HCT116 (cell line): ENCODE results near the gene SLC30A7. TPM values are rescaled to one million over a fixed set of nuclear protein-coding genes. Genes with fewer than 3 reads are reported as not detected.

Experiments used
- ATAC-seq: fragments of 200-7000 bp; cut with Tn5 transposase; 2 replicates; pipeline ENCODE4 v1.9.1; 2020; ENCODE audit warnings: mild to moderate bottlenecking, moderate library complexity
- BruUV-seq: library from RNA; stranded (reverse); fragments of 400-500 nt; replicated peaks from 2 replicates; lab custom pipeline; 2021; lab: Mats Ljungman, UMichigan
- CTCF ChIA-PET: fragments of 300-600 bp; sonication (Branson Sonifier 250); formaldehyde crosslinking; loops from one replicate; lab custom pipeline; 2021; ENCODE audit warnings: antibody characterized with exemption; lab: Charles Lee
- POLR2A ChIA-PET: fragments of 300-600, 350-600 bp; sonication (Branson Sonifier 250); formaldehyde crosslinking; loops from one replicate; lab custom pipeline; 2021; ENCODE audit warnings: antibody characterized with exemption; lab: Charles Lee
- RAD21 ChIA-PET, 2 experiments: fragments of 300-600 bp; sonication (Branson Sonifier 250); formaldehyde crosslinking; loops; one replicate each; lab custom pipeline; 2023; ENCODE audit warnings: low total read pairs in 2 of 2; ENCODE audit not compliant: uncharacterized antibody in 2 of 2, unreplicated experiment in 2 of 2, low non-redundant PET in 1 of 2; lab: Charles Lee
- DNase-seq: peaks from one replicate; pipeline ENCODE4 v3.0.0-alpha.2; 2010; ENCODE audit warnings: low read depth, low spot score
- H2AFZ ChIP-seq: fragments of 200-600 bp; shearing (Covaris generic), sonication (generic); 2 replicates; pipeline ENCODE4 v1.6.1; 2017; ENCODE audit warnings: low read depth, mixed run types, mixed read lengths, antibody characterized with exemption, low read length; ENCODE audit not compliant: poor library complexity, severe bottlenecking
- H3K27ac ChIP-seq: 2 replicates; pipeline ENCODE4 v1.5.1; 2012; ENCODE audit warnings: low read depth, low read length
- H3K27me3 ChIP-seq: fragments of 200-600 bp; sonication (generic); 2 replicates; pipeline ENCODE4 v1.6.1; 2016; ENCODE audit warnings: mixed run types, low read length, mixed read lengths; ENCODE audit not compliant: insufficient read depth
- H3K36me3 ChIP-seq, 2 experiments: fragments of 200-500 bp in 1 of 2; fragments of 200-600 bp in 1 of 2; sonication (Bioruptor generic) in 1 of 2; sonication (generic) in 1 of 2; 2 replicates each; pipeline versions ENCODE4 v1.5.1 to v1.6.1; 2014 to 2016; ENCODE audit warnings: low read length in 2 of 2, inconsistent platforms in 1 of 2, mixed read lengths in 1 of 2, mixed run types in 1 of 2; ENCODE audit not compliant: insufficient read depth in 2 of 2, control insufficient read depth in 1 of 2
- H3K4me1 ChIP-seq, 2 experiments: fragments of 200-600 bp in 1 of 2; sonication (generic) in 1 of 2; 2 replicates each; pipeline versions ENCODE4 v1.5.1 to v1.6.1; 2012 to 2017; ENCODE audit warnings: low read length in 2 of 2, inconsistent platforms in 1 of 2, mild to moderate bottlenecking in 1 of 2, mixed read lengths in 1 of 2, mixed run types in 1 of 2, moderate library complexity in 1 of 2; ENCODE audit not compliant: insufficient read depth in 2 of 2, control insufficient read depth in 1 of 2
- H3K4me2 ChIP-seq: fragments of 200-600 bp; sonication (generic); 2 replicates; pipeline ENCODE4 v1.6.1; 2017; ENCODE audit warnings: mixed run types, low read length, mixed read lengths
- H3K4me3 ChIP-seq, 2 experiments: fragments of 200-600 bp in 1 of 2; sonication (generic) in 1 of 2; replicated peaks in 1 of 2; 2 replicates each; pipeline ENCODE4 v1.5.1; 2011 to 2016; ENCODE audit warnings: low read length in 2 of 2, control low read depth in 1 of 2, low read depth in 1 of 2, mild to moderate bottlenecking in 1 of 2, mixed read lengths in 1 of 2, mixed run types in 1 of 2
- H3K79me2 ChIP-seq: fragments of 200-600 bp; sonication (generic); 2 replicates; pipeline ENCODE4 v1.6.1; 2017; ENCODE audit warnings: mild to moderate bottlenecking, mixed run types, low read length, moderate library complexity, mixed read lengths; ENCODE audit not compliant: insufficient read depth
- H3K9ac ChIP-seq: fragments of 200-600 bp; sonication (generic); 2 replicates; pipeline ENCODE4 v1.6.1; 2016; ENCODE audit warnings: low read length, mixed read lengths
- H3K9me2 ChIP-seq: fragments of 200-600 bp; sonication (generic), shearing (Covaris generic); 2 replicates; pipeline ENCODE4 v1.6.1; 2017; ENCODE audit warnings: mixed run types, mild to moderate bottlenecking, moderate library complexity; ENCODE audit not compliant: insufficient read depth
- H3K9me3 ChIP-seq, 2 experiments: fragments of 200-500 bp in 1 of 2; fragments of 200-600 bp in 1 of 2; sonication (Bioruptor generic) in 1 of 2; sonication (generic) in 1 of 2; 2 replicates each; pipeline ENCODE4 v1.6.1; 2014 to 2017; ENCODE audit warnings: low read length in 2 of 2, mixed read lengths in 2 of 2, inconsistent platforms in 1 of 2, low read depth in 1 of 2, mild to moderate bottlenecking in 1 of 2, mixed run types in 1 of 2, moderate library complexity in 1 of 2; ENCODE audit not compliant: control insufficient read depth in 1 of 2, insufficient read depth in 1 of 2
- H4K20me1 ChIP-seq: fragments of 200-600 bp; sonication (generic), shearing (Covaris generic); 2 replicates; pipeline ENCODE4 v1.6.1; 2017; ENCODE audit warnings: mixed run types, mild to moderate bottlenecking, moderate library complexity; ENCODE audit not compliant: insufficient read depth
- CEBPB ChIP-seq: IDR thresholded peaks from 2 replicates; pipeline ENCODE4 v1.6.1; 2012; ENCODE audit warnings: low read depth
- ELF1 ChIP-seq: IDR thresholded peaks from 2 replicates; pipeline ENCODE4 v1.6.1; 2012; ENCODE audit warnings: low read depth, borderline replicate concordance
- EZH2 ChIP-seq: fragments of 200-600 bp; sonication (generic); IDR thresholded peaks from 2 replicates; pipeline ENCODE4 v1.6.1; 2017; ENCODE audit warnings: antibody characterized with exemption, mixed run types
- EZH2phosphoT487 ChIP-seq: fragments of 200-600 bp; IDR thresholded peaks from 2 replicates; pipeline ENCODE4 v1.6.1; 2018; ENCODE audit warnings: antibody characterized with exemption, borderline replicate concordance
- FOSL1 ChIP-seq: IDR thresholded peaks from 2 replicates; pipeline ENCODE4 v1.6.1; 2012; ENCODE audit warnings: low read depth
- JUND ChIP-seq: IDR thresholded peaks from 2 replicates; pipeline ENCODE4 v1.6.1; 2012
- POLR2A ChIP-seq: IDR thresholded peaks from 2 replicates; pipeline ENCODE4 v1.7.0; 2011; ENCODE audit warnings: borderline replicate concordance; ENCODE audit not compliant: insufficient read depth, insufficient read length; ENCODE audit errors: extremely low read depth
- SP1 ChIP-seq: IDR thresholded peaks from 2 replicates; pipeline ENCODE4 v1.6.1; 2012; ENCODE audit warnings: low read depth
- SRF ChIP-seq: IDR thresholded peaks from 2 replicates; pipeline ENCODE4 v1.6.1; 2012; ENCODE audit warnings: low read depth
- ZFX ChIP-seq: fragments of 450-650 bp; IDR thresholded peaks from 2 replicates; pipeline ENCODE4 v1.6.1; 2017
- intact Hi-C: fragments of 100-400 bp; cut with micrococcal nuclease; formaldehyde crosslinking; loops from 2 replicates; pipeline ENCODE4 v1.10.0; 2022
- total RNA-seq: library from RNA; stranded (reverse); gene quantifications from one replicate; pipeline ENCODE4 v1.2.1, GENCODE V29; 2021; ENCODE audit not compliant: unreplicated experiment
- TF ChIP-seq, protein P1 (sequence below): IDR thresholded peaks from 2 replicates; pipeline ENCODE4 v1.6.1; 2012; ENCODE audit warnings: low read depth
- TF ChIP-seq, protein P2 (sequence below): IDR thresholded peaks from 2 replicates; pipeline ENCODE4 v1.6.1; 2012

The SLC30A7 gene
- total RNA-seq, 1 experiment from 2014 or later: 23.3 TPM

DNA sequence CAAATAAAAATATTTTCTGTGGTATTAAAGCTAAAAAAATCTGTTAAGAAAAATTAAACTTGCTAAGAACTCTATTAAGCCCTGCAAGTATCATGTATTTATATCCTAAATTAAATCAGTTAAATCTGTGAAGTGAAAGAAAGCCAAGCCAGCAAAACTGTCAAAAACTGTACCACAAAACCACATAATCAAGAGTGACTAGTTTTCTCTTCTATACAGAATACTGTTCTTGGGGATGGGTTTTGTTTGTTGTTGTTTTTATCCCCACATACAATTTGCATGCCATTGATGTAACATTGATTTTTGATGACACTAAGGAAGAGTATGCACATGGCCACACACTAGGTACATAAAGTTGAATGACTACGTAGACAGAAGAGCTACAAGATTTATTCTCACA is 109.3 kb downstream of the SLC30A7 start:
- no peak for DNase-seq
- RAD21 ChIA-PET: no interaction called here
- Histone ChIP-seq H3K4me1 (peaks cover 0 to 9% of the 10 kb centered on the region in 2 experiments; a peak in 1 of 4 replicates), H3K4me2 (no peak overlapping the region), H3K27me3 (no peaks in the 10 kb centered on the region), H3K9ac (no peak overlapping the region), H3K9me3 (no peaks in the 10 kb centered on the region)
- POLR2A ChIA-PET: no interaction called here
- CTCF ChIA-PET: no interaction called here
- no peak for ATAC-seq
- no TSS peak for BruUV-seq
- TF ChIP-seq POLR2A: no peak
- TF ChIP-seq, all 23 proteins: peak for 0
- intact Hi-C loops: no loop called here
- H3K27ac ChIP-seq: no peak overlapping the region
- H2AFZ ChIP-seq: no peak overlapping the region
- peaks cover 4 to 16% of the 10 kb centered on the region in 2 experiments; a peak in 2 of 4 replicates for H3K36me3 ChIP-seq
- no peak overlapping the region for H3K4me3 ChIP-seq
- no peaks in the 10 kb centered on the region for H3K79me2 ChIP-seq
- no peaks in the 10 kb centered on the region for H3K9me2 ChIP-seq
- no peaks in the 10 kb centered on the region for H4K20me1 ChIP-seq

DNA sequence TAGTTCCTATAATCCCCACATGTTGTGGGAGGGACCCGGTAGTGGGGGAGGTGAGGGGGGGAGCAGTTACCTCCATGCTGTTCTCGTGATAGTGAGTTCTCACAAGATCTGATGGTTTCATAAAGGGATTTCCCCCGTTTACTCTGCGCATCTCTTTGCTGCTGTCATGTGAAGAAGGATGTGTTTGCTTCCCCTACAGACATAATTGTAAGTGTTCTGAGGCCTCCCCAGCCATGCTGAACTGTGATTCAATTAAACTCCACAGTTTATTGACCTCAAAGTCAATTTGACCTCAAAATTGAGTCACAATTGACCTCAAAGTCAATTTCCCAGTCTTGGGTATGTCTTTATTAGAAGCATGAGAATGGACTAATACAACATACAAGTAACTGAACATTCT is 110.0 kb downstream of the SLC30A7 start:
- Histone ChIP-seq H3K4me1 (peaks cover 0 to 9% of the 10 kb centered on the region in 2 experiments; a peak in 1 of 4 replicates), H2AFZ (no peak overlapping the region), H3K9me2 (no peaks in the 10 kb centered on the region), H3K27ac (no peak overlapping the region), H3K27me3 (no peaks in the 10 kb centered on the region), H3K9me3 (no peaks in the 10 kb centered on the region), H3K9ac (no peak overlapping the region), H3K4me2 (no peak overlapping the region), H4K20me1 (no peaks in the 10 kb centered on the region), H3K79me2 (no peaks in the 10 kb centered on the region), H3K4me3 (no peak overlapping the region), H3K36me3 (peaks cover under 1 to 11% of the 10 kb centered on the region in 2 experiments; a peak in 2 of 4 replicates)
- BruUV-seq: no TSS peak
- intact Hi-C loops: no loop called here
- DNase-seq (no peak), ATAC-seq (no peak)
- TF ChIP-seq EZH2 (no peak), SRF (no peak), FOSL1 (no peak), SP1 (no peak), CEBPB (no peak), ELF1 (no peak), JUND (no peak), EZH2phosphoT487 (no peak), ZFX (no peak)
- TF ChIP-seq, protein P1, sequence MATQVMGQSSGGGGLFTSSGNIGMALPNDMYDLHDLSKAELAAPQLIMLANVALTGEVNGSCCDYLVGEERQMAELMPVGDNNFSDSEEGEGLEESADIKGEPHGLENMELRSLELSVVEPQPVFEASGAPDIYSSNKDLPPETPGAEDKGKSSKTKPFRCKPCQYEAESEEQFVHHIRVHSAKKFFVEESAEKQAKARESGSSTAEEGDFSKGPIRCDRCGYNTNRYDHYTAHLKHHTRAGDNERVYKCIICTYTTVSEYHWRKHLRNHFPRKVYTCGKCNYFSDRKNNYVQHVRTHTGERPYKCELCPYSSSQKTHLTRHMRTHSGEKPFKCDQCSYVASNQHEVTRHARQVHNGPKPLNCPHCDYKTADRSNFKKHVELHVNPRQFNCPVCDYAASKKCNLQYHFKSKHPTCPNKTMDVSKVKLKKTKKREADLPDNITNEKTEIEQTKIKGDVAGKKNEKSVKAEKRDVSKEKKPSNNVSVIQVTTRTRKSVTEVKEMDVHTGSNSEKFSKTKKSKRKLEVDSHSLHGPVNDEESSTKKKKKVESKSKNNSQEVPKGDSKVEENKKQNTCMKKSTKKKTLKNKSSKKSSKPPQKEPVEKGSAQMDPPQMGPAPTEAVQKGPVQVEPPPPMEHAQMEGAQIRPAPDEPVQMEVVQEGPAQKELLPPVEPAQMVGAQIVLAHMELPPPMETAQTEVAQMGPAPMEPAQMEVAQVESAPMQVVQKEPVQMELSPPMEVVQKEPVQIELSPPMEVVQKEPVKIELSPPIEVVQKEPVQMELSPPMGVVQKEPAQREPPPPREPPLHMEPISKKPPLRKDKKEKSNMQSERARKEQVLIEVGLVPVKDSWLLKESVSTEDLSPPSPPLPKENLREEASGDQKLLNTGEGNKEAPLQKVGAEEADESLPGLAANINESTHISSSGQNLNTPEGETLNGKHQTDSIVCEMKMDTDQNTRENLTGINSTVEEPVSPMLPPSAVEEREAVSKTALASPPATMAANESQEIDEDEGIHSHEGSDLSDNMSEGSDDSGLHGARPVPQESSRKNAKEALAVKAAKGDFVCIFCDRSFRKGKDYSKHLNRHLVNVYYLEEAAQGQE: no peak
- TF ChIP-seq, protein P2, sequence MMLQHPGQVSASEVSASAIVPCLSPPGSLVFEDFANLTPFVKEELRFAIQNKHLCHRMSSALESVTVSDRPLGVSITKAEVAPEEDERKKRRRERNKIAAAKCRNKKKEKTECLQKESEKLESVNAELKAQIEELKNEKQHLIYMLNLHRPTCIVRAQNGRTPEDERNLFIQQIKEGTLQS: no peak
- RAD21 ChIA-PET: no interaction called here
- CTCF ChIA-PET: no interaction called here
- POLR2A ChIA-PET: no interaction called here
